ENCODE measurements around the gene TMEM154. TPM values are rescaled to one million over a fixed set of nuclear protein-coding genes. Genes with fewer than 3 reads are reported as not detected.

TMEM154 gene
- polyA plus RNA-seq, 1 donor (not counting 4 experiments of a cell fraction or from before 2014, with no cell fraction given), result 106 TPM

GRCh38 chr4:152613351-152613750, 66.4 kb downstream of the TMEM154 start:
- H3K4me2 ChIP-seq (ENCODE audit: control insufficient read depth, extremely low read depth, insufficient read depth, low read depth, low read length), result no peak overlapping the region

GRCh38 chr4:152610131-152610530, 69.7 kb downstream of the TMEM154 start:
- Histone ChIP-seq H3K4me1 (ENCODE audit: control insufficient read depth, extremely low read depth, insufficient read depth, low read length) (peaks cover 19% of the 10 kb centered on the region), H3K4me3 (ENCODE audit: control insufficient read depth in 2 of 3, extremely low read depth in 1 of 3, insufficient read depth in 2 of 3, low read depth in 1 of 3, low read length in 3 of 3) (no peak overlapping the region), H3K9ac (ENCODE audit: control insufficient read depth, extremely low read depth, insufficient read depth, low read length) (no peak overlapping the region), H3K27me3 (ENCODE audit: control insufficient read depth, extremely low read depth, insufficient read depth, low read length) (no peaks in the 10 kb centered on the region), H2AFZ (ENCODE audit: control insufficient read depth, low read length) (no peak overlapping the region), H3K79me2 (ENCODE audit: control insufficient read depth, insufficient read depth, low read length) (no peaks in the 10 kb centered on the region), H3K36me3 (ENCODE audit: control insufficient read depth in 2 of 2, extremely low read depth in 1 of 2, insufficient read depth in 2 of 2, low read length in 2 of 2) (no peaks in the 10 kb centered on the region), H4K20me1 (ENCODE audit: control insufficient read depth, extremely low read depth, insufficient read depth, low read length) (no peaks in the 10 kb centered on the region), H3K9me3 (ENCODE audit: control insufficient read depth, low read depth, low read length) (no peaks in the 10 kb centered on the region), H3K27ac (ENCODE audit: control insufficient read depth, insufficient read depth, low read length) (no peak overlapping the region), H3K4me2 (ENCODE audit: control insufficient read depth, extremely low read depth, insufficient read depth, low read depth, low read length) (no peak overlapping the region), H3K9me1 (ENCODE audit: control insufficient read depth, extremely low read depth, insufficient read depth, low read length) (no peaks in the 10 kb centered on the region)
- no peak for FAIRE-seq
- no peak for DNase-seq (ENCODE audit: low read depth, low spot score)
- TF ChIP-seq EZH2 (IDR thresholded peaks at IDR 0.05; ENCODE audit: low read length) (no peak), CTCF (optimal IDR thresholded peaks at IDR 0.05 in 1 of 3, IDR thresholded peaks at IDR 0.05 in 1 of 3, conservative IDR thresholded peaks at IDR 0.05 in 1 of 3; ENCODE audit: extremely low read depth in 1 of 3, insufficient read depth in 2 of 3, low read length in 3 of 3) (no peak)
- dilution Hi-C loops (cut with MboI; ENCODE audit: extremely low pct_ligation_motif_present, low sequenced_read_pairs), result no loop called here

More at GRCh38 chr4:152613351-152613750, 66.4 kb downstream of the TMEM154 start:
- Histone ChIP-seq H3K9me3 (ENCODE audit: control insufficient read depth, low read depth, low read length) (no peaks in the 10 kb centered on the region), H3K4me3 (ENCODE audit: control insufficient read depth in 2 of 3, extremely low read depth in 1 of 3, insufficient read depth in 2 of 3, low read depth in 1 of 3, low read length in 3 of 3) (no peak overlapping the region), H3K27ac (ENCODE audit: control insufficient read depth, insufficient read depth, low read length) (no peak overlapping the region), H4K20me1 (ENCODE audit: control insufficient read depth, extremely low read depth, insufficient read depth, low read length) (no peaks in the 10 kb centered on the region), H3K9ac (ENCODE audit: control insufficient read depth, extremely low read depth, insufficient read depth, low read length) (no peak overlapping the region), H2AFZ (ENCODE audit: control insufficient read depth, low read length) (no peak overlapping the region), H3K9me1 (ENCODE audit: control insufficient read depth, extremely low read depth, insufficient read depth, low read length) (no peaks in the 10 kb centered on the region), H3K4me1 (ENCODE audit: control insufficient read depth, extremely low read depth, insufficient read depth, low read length) (peaks cover 11% of the 10 kb centered on the region), H3K36me3 (ENCODE audit: control insufficient read depth in 2 of 2, extremely low read depth in 1 of 2, insufficient read depth in 2 of 2, low read length in 2 of 2) (no peaks in the 10 kb centered on the region), H3K27me3 (ENCODE audit: control insufficient read depth, extremely low read depth, insufficient read depth, low read length) (no peaks in the 10 kb centered on the region), H3K79me2 (ENCODE audit: control insufficient read depth, insufficient read depth, low read length) (no peaks in the 10 kb centered on the region)
- TF ChIP-seq CTCF (optimal IDR thresholded peaks at IDR 0.05 in 1 of 3, IDR thresholded peaks at IDR 0.05 in 1 of 3, conservative IDR thresholded peaks at IDR 0.05 in 1 of 3; ENCODE audit: extremely low read depth in 1 of 3, insufficient read depth in 2 of 3, low read length in 3 of 3) (no peak), EZH2 (IDR thresholded peaks at IDR 0.05; ENCODE audit: low read length) (no peak)
- DNase-seq (ENCODE audit: low read depth, low spot score) (no peak), FAIRE-seq (no peak)
- dilution Hi-C loops (cut with MboI; ENCODE audit: extremely low pct_ligation_motif_present, low sequenced_read_pairs), result no loop called here
